ENCODE results near the gene RNF169. TPM values are rescaled to one million over a fixed set of nuclear protein-coding genes. Genes with fewer than 3 reads are reported as not detected.

RNF169 gene
- total and polyA plus RNA-seq, 2 donors (not counting 1 experiment from before 2014, with no cell fraction given), result 12.3 to 32.2 TPM

DNA sequence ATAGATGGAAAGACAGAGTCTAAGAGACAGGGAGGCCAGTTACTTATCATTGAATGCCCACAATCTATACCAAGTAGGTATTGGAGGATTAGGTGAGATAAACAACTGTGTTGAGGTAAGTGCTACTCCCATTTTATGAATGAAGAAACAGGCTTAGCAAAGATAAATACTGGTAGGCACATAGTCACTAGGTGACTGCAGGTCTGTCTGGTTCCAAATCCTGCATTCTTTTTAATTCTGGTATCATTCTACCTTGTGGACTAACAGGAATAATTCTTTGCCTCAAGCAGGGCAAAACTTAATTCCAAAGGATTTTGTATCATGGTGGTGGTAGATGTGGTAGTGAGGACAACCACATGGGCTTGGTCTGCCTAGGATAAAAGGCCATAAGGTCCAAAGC, 28.4 kb downstream of the RNF169 start:
- peaks cover 86% of the 10 kb centered on the region for H3K79me2 ChIP-seq (ENCODE audit: control insufficient read depth, insufficient read depth, low read length)
- no peak overlapping the region for H3K27ac ChIP-seq (ENCODE audit: insufficient read depth, low read length)
- no peaks in the 10 kb centered on the region for H3K36me3 ChIP-seq (ENCODE audit: control insufficient read depth, insufficient read depth, low read length)
- no peak overlapping the region for H3K4me3 ChIP-seq (replicated peaks in 1 of 4; ENCODE audit: control extremely low read depth in 1 of 4, insufficient read depth in 1 of 4, low read depth in 3 of 4, low read length in 4 of 4)
- H3K9me3 ChIP-seq (ENCODE audit: control insufficient read depth, insufficient read depth, low read depth, low read length), result no peaks in the 10 kb centered on the region
- no peak overlapping the region for H3K4me2 ChIP-seq (ENCODE audit: extremely low read depth, insufficient read depth, low read length)
- no peak overlapping the region for H3K9ac ChIP-seq (ENCODE audit: insufficient read depth, low read length)
- peaks cover 3% of the 10 kb centered on the region for H4K20me1 ChIP-seq (ENCODE audit: control insufficient read depth, extremely low read depth, insufficient read depth, low read length)
- peaks cover 3% of the 10 kb centered on the region for H3K4me1 ChIP-seq (ENCODE audit: control insufficient read depth, extremely low read depth, insufficient read depth, low read length)
- no peaks in the 10 kb centered on the region for H3K27me3 ChIP-seq (ENCODE audit: control insufficient read depth, insufficient read depth, low read length)
- no peak for DNase-seq (ENCODE audit: low read depth in 2 of 2)
- no peak overlapping the region for H2AFZ ChIP-seq (ENCODE audit: low read length)
- TF ChIP-seq, protein P1, sequence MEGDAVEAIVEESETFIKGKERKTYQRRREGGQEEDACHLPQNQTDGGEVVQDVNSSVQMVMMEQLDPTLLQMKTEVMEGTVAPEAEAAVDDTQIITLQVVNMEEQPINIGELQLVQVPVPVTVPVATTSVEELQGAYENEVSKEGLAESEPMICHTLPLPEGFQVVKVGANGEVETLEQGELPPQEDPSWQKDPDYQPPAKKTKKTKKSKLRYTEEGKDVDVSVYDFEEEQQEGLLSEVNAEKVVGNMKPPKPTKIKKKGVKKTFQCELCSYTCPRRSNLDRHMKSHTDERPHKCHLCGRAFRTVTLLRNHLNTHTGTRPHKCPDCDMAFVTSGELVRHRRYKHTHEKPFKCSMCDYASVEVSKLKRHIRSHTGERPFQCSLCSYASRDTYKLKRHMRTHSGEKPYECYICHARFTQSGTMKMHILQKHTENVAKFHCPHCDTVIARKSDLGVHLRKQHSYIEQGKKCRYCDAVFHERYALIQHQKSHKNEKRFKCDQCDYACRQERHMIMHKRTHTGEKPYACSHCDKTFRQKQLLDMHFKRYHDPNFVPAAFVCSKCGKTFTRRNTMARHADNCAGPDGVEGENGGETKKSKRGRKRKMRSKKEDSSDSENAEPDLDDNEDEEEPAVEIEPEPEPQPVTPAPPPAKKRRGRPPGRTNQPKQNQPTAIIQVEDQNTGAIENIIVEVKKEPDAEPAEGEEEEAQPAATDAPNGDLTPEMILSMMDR (conservative IDR thresholded peaks at IDR 0.05 in 1 of 2, IDR thresholded peaks at IDR 0.05 in 1 of 2; ENCODE audit: low read depth in 1 of 2, low read length in 2 of 2), result no peak
- no peak for TF ChIP-seq EZH2 (IDR thresholded peaks at IDR 0.05; ENCODE audit: low read length, missing control alignments)

DNA sequence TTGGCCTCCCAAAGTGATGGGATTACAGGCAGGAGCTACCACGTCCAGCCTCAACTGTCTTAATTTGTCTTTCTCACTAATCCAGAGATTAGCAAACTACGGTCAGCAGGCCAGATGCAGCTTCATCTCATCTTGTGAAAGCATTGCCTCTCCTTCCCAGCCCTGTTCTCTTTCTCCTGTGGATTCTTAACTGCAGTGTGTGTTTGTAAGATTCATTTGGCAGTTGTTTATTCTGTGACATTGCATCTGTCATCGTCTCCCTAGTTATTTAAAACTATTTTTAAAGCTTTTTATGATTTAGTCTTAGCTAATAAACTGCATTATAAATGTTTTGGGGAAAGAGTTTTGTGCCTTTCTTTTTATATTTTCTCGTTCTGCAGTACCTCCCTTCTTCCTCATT, 29.2 kb downstream of the RNF169 start:
- H3K4me1 ChIP-seq (ENCODE audit: control insufficient read depth, extremely low read depth, insufficient read depth, low read length), result peaks cover 5% of the 10 kb centered on the region
- peak in 1 of 2 donors; percentile 28 for DNase-seq (ENCODE audit: low read depth in 2 of 2)
- no peaks in the 10 kb centered on the region for H3K36me3 ChIP-seq (ENCODE audit: control insufficient read depth, insufficient read depth, low read length)
- peaks cover 3% of the 10 kb centered on the region for H4K20me1 ChIP-seq (ENCODE audit: control insufficient read depth, extremely low read depth, insufficient read depth, low read length)
- no peak overlapping the region for H3K4me2 ChIP-seq (ENCODE audit: extremely low read depth, insufficient read depth, low read length)
- H3K79me2 ChIP-seq (ENCODE audit: control insufficient read depth, insufficient read depth, low read length), result peaks cover 84% of the 10 kb centered on the region
- H3K4me3 ChIP-seq (replicated peaks in 1 of 4; ENCODE audit: control extremely low read depth in 1 of 4, insufficient read depth in 1 of 4, low read depth in 3 of 4, low read length in 4 of 4), result no peak overlapping the region
- H2AFZ ChIP-seq (ENCODE audit: low read length), result no peak overlapping the region
- H3K9me3 ChIP-seq (ENCODE audit: control insufficient read depth, insufficient read depth, low read depth, low read length), result no peaks in the 10 kb centered on the region
- TF ChIP-seq EZH2 (IDR thresholded peaks at IDR 0.05; ENCODE audit: low read length, missing control alignments), result no peak
- TF ChIP-seq, protein P1 (conservative IDR thresholded peaks at IDR 0.05 in 1 of 2, IDR thresholded peaks at IDR 0.05 in 1 of 2; ENCODE audit: low read depth in 1 of 2, low read length in 2 of 2), result no peak
- H3K9ac ChIP-seq (ENCODE audit: insufficient read depth, low read length), result no peak overlapping the region
- no peak overlapping the region for H3K27ac ChIP-seq (ENCODE audit: insufficient read depth, low read length)
- no peaks in the 10 kb centered on the region for H3K27me3 ChIP-seq (ENCODE audit: control insufficient read depth, insufficient read depth, low read length)

DNA sequence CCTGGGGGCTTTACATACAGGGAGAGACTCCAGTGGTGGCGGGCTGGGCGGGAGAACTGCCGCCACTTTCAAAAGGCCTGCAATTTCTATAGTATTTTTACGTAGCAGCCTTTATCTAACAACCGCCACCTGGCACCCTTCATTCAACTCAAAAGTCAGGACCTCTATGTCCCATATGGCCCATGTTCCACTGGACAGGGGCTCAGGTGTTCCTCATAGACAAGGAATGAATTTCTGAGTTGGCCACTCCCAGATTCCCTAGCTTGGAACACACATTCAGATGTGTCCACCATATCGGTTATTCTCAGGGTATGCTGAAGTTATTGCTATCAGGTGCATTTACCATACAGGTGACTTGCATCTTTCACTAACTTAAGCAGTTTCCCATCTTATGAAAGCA, 29.9 kb downstream of the RNF169 start:
- Histone ChIP-seq H3K4me2 (ENCODE audit: extremely low read depth, insufficient read depth, low read length) (no peak overlapping the region), H3K27me3 (ENCODE audit: control insufficient read depth, insufficient read depth, low read length) (no peaks in the 10 kb centered on the region), H3K79me2 (ENCODE audit: control insufficient read depth, insufficient read depth, low read length) (peaks cover 84% of the 10 kb centered on the region), H3K4me3 (replicated peaks in 1 of 4; ENCODE audit: control extremely low read depth in 1 of 4, insufficient read depth in 1 of 4, low read depth in 3 of 4, low read length in 4 of 4) (no peak overlapping the region), H3K9ac (ENCODE audit: insufficient read depth, low read length) (no peak overlapping the region), H4K20me1 (ENCODE audit: control insufficient read depth, extremely low read depth, insufficient read depth, low read length) (peaks cover 3% of the 10 kb centered on the region), H3K9me3 (ENCODE audit: control insufficient read depth, insufficient read depth, low read depth, low read length) (no peaks in the 10 kb centered on the region), H2AFZ (ENCODE audit: low read length) (no peak overlapping the region), H3K27ac (ENCODE audit: insufficient read depth, low read length) (no peak overlapping the region), H3K4me1 (ENCODE audit: control insufficient read depth, extremely low read depth, insufficient read depth, low read length) (peaks cover 10% of the 10 kb centered on the region), H3K36me3 (ENCODE audit: control insufficient read depth, insufficient read depth, low read length) (no peaks in the 10 kb centered on the region)
- TF ChIP-seq, protein P1 (conservative IDR thresholded peaks at IDR 0.05 in 1 of 2, IDR thresholded peaks at IDR 0.05 in 1 of 2; ENCODE audit: low read depth in 1 of 2, low read length in 2 of 2), result no peak
- no peak for TF ChIP-seq EZH2 (IDR thresholded peaks at IDR 0.05; ENCODE audit: low read length, missing control alignments)
- no peak for DNase-seq (ENCODE audit: low read depth in 2 of 2)
